ENCODE measurements around the gene GP1BB.
A peak's percentile ranks its signal among the peaks of the same experiment; 100 is the strongest.

GP1BB gene

DNA sequence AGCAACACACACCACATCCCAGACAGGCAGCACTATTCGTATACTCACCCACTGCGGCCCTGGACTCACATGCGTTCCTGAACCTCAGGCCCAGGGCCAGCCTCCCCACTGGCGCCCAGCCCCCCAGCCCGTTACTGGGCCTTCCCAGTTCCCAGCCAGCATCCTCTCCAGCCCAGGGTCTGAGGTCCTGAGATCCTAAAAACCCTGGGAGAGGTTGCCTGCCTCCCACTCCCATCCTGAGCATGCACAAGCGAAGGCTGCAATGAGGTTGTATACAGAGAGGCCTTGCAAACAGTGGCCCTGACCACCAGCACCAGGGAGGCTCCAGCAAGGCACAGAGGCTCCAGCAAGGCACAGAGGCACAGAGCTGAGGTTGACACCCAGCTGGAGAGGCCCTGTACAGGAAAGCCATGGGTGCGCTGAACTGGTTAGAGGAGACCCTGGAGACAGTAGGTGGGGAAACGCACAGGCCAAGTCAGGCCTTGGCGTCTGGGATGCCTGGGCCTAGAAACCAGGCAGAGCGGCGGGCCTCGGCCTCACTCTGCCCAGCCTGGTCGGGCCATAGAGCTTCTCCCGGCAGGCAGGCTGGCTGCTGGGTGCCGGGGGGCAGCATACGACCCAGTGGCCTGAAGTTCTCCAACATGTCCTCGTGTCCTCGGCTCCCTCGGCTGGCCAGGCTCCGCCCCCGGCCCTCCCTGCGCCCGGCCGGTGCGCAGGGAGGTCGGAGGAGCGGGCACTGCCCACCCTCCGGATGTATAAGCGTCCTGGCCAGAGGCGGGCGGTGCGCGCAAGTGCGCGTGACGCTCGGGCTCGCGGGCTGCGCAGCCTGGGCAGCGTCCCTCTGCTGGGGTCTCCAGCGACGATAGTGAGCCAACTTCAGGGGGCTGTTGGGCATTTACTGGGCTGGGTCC, 34.9 kb downstream of the GP1BB start:
- intact Hi-C loops (cut with DNase I; ENCODE audit: low total_unique reads) = no loop called here
- DNase-seq = no peak
- no peaks in the 10 kb centered on the region for H3K36me3 ChIP-seq
- peaks cover 4 to 89% of the 10 kb centered on the region in 2 donors for H3K27me3 ChIP-seq
- H3K4me3 ChIP-seq = no peak overlapping the region
- TF ChIP-seq, protein P1, sequence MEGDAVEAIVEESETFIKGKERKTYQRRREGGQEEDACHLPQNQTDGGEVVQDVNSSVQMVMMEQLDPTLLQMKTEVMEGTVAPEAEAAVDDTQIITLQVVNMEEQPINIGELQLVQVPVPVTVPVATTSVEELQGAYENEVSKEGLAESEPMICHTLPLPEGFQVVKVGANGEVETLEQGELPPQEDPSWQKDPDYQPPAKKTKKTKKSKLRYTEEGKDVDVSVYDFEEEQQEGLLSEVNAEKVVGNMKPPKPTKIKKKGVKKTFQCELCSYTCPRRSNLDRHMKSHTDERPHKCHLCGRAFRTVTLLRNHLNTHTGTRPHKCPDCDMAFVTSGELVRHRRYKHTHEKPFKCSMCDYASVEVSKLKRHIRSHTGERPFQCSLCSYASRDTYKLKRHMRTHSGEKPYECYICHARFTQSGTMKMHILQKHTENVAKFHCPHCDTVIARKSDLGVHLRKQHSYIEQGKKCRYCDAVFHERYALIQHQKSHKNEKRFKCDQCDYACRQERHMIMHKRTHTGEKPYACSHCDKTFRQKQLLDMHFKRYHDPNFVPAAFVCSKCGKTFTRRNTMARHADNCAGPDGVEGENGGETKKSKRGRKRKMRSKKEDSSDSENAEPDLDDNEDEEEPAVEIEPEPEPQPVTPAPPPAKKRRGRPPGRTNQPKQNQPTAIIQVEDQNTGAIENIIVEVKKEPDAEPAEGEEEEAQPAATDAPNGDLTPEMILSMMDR (IDR thresholded peaks at IDR 0.05) = no peak
- H3K4me1 ChIP-seq = peaks cover 0 to 45% (median 34%) of the 10 kb centered on the region in 4 donors
- no peaks in the 10 kb centered on the region for H3K9me3 ChIP-seq
- no peak overlapping the region for H3K27ac ChIP-seq

DNA sequence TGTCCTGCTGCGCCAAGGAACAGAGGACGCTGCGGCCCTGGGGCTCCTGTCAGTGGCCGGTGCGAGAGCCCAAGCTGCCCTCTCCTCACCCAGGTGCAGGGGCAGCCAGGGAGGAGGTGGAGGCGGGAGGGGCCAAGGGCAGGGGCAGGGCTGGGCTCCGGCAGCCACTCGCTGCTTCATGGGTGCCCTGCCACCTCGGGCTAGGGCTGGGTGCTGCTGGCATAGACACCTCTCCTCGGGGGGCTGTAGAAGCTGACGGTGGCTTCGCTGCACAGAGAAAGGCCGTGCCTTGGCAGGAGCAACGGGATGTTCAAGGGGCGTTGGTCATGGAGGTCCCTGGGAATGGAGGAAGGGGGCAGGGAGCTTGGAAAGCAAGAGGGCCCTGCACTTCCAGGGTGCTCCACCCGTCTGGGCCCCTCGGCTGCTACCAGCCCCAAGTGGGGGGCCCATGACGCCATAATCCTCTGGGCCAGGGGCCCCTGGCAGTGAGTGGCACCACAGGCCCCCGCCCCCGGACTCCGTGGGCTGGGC, 35.6 kb downstream of the GP1BB start:
- no peak for DNase-seq
- Histone ChIP-seq H3K27me3 (peaks cover 4 to 91% of the 10 kb centered on the region in 2 donors), H3K4me1 (peaks cover 0 to 45% (median 34%) of the 10 kb centered on the region in 4 donors), H3K27ac (no peak overlapping the region), H3K4me3 (no peak overlapping the region), H3K36me3 (no peaks in the 10 kb centered on the region), H3K9me3 (no peaks in the 10 kb centered on the region)
- TF ChIP-seq, protein P1 (IDR thresholded peaks at IDR 0.05) = no peak
- intact Hi-C loops (cut with DNase I; ENCODE audit: low total_unique reads) = no loop called here

DNA sequence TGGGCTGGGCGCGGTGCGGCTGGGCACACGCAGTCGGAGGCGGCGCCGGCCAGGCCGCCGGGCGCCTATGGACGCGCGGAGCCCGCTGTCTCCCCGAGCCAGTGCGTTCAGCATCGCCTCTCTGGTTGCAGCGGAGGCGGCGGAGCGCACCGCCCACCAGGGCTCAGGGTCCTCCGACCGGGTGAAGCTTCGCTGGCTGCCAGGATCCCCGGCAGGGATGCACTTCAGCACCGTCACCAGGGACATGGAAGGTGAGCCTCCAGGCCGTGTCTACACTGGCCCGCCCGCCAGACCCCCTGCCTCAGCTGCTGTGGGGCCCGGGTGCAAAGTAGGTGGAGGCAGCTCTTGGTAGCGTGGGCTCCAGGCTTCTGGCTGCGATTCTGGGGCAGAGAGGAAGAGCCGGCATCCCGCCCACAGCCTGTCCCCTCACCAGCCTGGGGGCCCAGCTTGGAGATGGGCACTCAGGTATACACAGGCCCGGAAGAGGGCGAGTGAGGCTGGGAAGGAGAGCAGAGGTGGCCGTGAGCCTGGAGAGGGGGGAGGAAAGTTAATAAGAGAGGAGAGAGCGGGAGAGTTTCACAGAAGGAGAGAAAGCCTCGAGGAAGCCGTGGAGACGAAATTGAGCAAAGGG, 36.2 kb downstream of the GP1BB start:
- no peak overlapping the region for H3K4me3 ChIP-seq
- TF ChIP-seq, protein P1 (IDR thresholded peaks at IDR 0.05) = no peak
- intact Hi-C loops (cut with DNase I; ENCODE audit: low total_unique reads) = no loop called here
- H3K27ac ChIP-seq = no peak overlapping the region
- H3K36me3 ChIP-seq = no peaks in the 10 kb centered on the region
- no peak for DNase-seq
- H3K9me3 ChIP-seq = no peaks in the 10 kb centered on the region
- peaks cover 0 to 45% (median 34%) of the 10 kb centered on the region in 4 donors for H3K4me1 ChIP-seq
- H3K27me3 ChIP-seq = peaks cover 4 to 91% of the 10 kb centered on the region in 2 donors

DNA sequence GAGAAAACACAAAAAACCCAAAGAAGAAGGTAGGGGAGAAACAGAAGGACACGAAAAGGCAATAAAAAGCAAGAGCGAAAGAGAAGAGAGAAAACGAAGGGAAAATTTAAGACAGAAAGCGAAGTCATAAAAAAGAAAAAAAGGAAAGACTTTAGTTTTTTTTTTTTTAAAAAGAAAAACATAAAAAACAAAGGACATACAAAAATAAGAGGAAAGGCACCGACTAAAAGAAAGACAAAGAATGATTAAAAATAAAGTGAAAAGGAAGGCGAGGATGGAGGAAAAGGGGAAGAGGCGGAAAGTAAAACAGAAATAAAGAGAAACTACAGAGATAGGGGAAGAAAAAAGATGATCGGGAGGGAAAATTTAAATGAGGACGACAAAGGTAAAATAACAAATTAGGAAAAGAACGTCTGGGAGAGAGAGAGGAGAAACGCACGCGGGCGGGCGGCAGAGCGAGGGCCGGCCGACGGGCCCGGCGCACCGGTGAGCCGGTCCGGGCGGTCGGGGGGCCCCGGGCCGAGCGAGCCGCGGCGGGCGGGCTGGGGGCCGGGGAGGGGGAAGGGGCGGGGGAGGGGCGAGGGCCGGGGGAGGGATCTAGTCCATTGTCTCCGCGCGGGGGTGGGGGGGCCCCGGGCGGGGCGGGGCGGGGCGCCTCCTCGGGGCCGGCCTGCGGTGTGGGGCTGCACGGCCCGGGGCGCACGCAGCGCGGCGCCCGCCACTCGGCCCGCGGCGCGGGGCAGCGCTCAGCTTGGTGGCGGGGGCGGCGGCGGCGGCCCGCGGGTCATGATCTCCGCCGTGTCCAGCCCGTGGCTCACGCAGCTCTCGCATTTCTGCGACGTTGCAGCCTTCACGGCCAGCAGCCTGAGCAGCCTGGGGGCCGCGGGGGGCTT, 37.0 kb downstream of the GP1BB start, which contains the start of gene TBX1:
TBX1 (plus strand) TSS at position 721 of the 893 bp plus-strand sequence; CDS start at position 787, 66 bp downstream.
- Histone ChIP-seq H3K27me3 (peaks cover 4 to 91% of the 10 kb centered on the region in 2 donors), H3K4me1 (peaks cover 0 to 40% (median 30%) of the 10 kb centered on the region in 4 donors), H3K9me3 (no peaks in the 10 kb centered on the region), H3K4me3 (peak within 1 kb of the TSS in 1 of 2 donors; percentile 39), H3K27ac (no peak within 1 kb of the TSS), H3K36me3 (no peaks in the 10 kb centered on the region)
- intact Hi-C loops (cut with DNase I; ENCODE audit: low total_unique reads) = no loop called here
- DNase-seq = no peak
- TF ChIP-seq, protein P1 (IDR thresholded peaks at IDR 0.05) = no peak
